HCT116 (cell line): ENCODE measurements around the gene GOLGA8B.

ENCODE experiments used
- CTCF ChIP-seq, 3 experiments: fragments of 200-600 bp in 1 of 3; sonication (generic) in 1 of 3; IDR thresholded peaks in 2 of 3; conservative IDR thresholded peaks in 1 of 3; 2 replicates each; pipeline ENCODE4 v1.5.1; 2012 to 2017; ENCODE audit warnings: low read depth in 2 of 3, low read length in 2 of 3, antibody characterized with exemption in 1 of 3, borderline replicate concordance in 1 of 3, control low read depth in 1 of 3, mild to moderate bottlenecking in 1 of 3, mixed read lengths in 1 of 3, mixed run types in 1 of 3, moderate library complexity in 1 of 3; ENCODE audit not compliant: insufficient read depth in 1 of 3
- ELF1 ChIP-seq: IDR thresholded peaks from 2 replicates; pipeline ENCODE4 v1.6.1; 2012; ENCODE audit warnings: low read depth, borderline replicate concordance
- EZH2phosphoT487 ChIP-seq: fragments of 200-600 bp; IDR thresholded peaks from 2 replicates; pipeline ENCODE4 v1.6.1; 2018; ENCODE audit warnings: antibody characterized with exemption, borderline replicate concordance
- POLR2A ChIP-seq: IDR thresholded peaks from 2 replicates; pipeline ENCODE4 v1.7.0; 2011; ENCODE audit warnings: borderline replicate concordance; ENCODE audit not compliant: insufficient read depth, insufficient read length; ENCODE audit errors: extremely low read depth

DNA sequence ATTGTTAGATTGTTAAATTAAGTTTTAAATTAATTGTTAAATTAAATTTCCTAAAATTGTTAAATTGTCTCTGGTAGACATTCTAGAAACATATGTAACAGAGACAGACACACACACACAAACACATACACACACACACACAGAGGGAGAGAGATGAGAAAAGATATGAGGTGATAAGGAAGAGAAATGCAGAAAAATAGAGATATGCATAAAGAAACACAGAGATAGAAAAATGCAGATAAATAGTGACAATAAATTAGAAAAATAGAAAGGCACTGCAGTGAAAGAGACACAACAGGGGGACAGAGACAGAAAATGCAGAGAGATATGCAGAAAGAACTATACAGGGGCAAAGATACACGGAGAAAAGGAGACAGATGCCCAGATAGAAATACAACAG, 25.1 kb upstream of the GOLGA8B start:
- TF ChIP-seq EZH2phosphoT487 (no peak), CTCF (IDR thresholded peaks at IDR 0.05 in 2 of 3, conservative IDR thresholded peaks at IDR 0.05 in 1 of 3; ENCODE audit: borderline replicate concordance in 1 of 3, insufficient read depth in 1 of 3, low read depth in 2 of 3, low read length in 2 of 3) (no peak), ELF1 (no peak), POLR2A (no peak)
